Measurements from ENCODE around the gene FKBP6.
"Not testable (repeated sequence)": the region's sequence is repeated elsewhere in the genome, so short reads cannot be mapped to it uniquely, and the experiment has no call there.

FKBP6 gene

DNA sequence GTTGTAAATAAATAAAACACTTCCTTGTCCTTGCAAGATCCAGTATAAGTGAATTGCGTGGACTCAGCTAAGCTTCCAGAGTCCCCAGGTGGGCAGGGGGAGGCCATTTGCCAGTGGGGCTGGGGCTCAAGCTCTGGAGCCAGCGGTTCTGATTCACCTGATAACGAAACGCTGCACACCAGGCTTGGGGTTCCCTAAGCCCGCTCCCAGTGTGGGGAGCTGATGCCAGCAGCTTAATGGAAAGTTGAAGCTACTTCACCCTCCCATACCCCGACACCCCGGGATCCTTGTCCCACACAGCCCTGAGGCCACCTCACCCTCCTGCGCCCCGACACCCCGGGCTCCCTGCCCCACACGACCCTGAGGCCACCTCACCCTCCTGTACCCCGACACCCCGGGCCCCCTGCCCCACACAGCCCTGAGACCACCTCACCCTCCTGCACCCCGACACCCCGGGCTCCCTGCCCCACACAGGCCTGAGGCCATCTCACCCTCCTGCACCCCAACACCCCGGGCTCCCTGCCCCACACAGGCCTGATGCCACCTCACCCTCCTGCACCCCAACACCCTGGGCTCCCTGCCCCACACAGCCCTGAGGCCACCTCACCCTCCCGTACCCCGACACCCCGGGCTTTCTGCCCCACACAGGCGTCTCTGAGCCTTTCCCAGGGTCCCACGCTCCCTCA lies 30.8 kb downstream of the FKBP6 start:
- no peak for DNase-seq (ENCODE audit: low spot score)

DNA sequence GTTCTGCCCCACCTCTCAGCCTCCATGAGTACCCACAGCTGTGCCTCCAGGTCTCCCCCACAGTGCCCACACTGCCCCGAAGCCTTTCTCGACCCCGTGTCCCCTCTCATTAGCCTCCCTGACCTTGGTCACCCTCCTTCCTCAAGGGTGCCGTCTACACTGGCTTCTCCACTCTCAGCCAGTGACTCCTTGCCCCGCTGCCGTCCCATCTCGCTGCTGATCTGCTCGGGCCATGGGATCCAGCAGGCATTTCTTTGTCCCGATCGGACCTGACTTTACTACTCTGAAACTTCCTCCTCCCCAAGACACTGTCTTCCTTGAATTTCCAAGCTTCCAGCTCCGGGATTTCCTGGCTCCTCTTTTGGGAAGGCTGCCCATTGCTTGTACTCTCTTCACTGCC lies 31.3 kb downstream of the FKBP6 start:
- no peak for DNase-seq (ENCODE audit: low spot score)

DNA sequence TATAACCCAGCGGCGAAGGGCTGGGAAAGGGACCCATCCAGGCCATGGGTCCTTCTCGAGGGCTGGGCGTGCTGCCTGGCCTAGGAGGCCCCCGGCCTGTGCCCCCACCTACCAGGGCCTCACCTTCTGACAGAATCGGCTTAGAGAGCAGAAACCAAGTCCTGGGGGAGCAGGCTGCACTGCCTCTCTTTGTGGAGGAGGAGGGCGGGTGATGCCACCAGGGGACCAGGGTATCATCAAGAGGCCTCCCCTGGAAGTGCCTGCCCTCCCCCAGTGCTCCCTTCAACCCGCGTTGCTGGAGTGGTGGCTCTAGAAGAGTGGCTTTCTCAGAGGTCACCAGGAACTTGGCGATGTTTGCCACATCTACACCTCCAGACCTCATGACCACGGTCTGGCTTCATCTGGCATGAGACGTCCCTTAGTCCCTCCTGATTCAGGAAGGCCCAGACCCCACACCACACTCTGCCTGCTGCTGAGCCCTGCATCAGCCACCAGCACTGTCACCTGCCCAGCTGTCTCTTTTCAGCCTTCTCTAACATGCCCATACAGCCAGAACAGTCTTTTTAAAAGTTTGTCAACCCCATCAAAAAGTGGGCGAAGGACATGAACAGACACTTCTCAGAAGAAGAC lies 31.9 kb downstream of the FKBP6 start:
- DNase-seq (ENCODE audit: low spot score): no peak

DNA sequence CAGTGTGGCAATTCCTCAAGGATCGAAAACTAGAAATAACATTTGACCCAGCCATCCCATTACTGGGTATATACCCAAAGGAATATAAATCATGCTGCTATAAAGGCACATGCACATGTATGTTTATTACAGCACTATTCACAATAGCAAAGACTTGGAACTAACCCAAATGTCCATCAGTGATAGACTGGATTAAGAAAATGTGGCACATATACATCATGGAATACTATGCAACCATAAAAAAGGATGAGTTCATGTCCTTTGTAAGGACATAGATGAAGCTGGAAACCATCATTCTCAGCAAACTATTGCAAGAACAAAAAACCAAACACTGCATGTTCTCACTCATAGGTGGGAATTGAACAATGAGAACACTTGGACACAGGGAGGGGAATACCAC lies 32.6 kb downstream of the FKBP6 start:
- DNase-seq (ENCODE audit: low spot score): not testable (repeated sequence)

DNA sequence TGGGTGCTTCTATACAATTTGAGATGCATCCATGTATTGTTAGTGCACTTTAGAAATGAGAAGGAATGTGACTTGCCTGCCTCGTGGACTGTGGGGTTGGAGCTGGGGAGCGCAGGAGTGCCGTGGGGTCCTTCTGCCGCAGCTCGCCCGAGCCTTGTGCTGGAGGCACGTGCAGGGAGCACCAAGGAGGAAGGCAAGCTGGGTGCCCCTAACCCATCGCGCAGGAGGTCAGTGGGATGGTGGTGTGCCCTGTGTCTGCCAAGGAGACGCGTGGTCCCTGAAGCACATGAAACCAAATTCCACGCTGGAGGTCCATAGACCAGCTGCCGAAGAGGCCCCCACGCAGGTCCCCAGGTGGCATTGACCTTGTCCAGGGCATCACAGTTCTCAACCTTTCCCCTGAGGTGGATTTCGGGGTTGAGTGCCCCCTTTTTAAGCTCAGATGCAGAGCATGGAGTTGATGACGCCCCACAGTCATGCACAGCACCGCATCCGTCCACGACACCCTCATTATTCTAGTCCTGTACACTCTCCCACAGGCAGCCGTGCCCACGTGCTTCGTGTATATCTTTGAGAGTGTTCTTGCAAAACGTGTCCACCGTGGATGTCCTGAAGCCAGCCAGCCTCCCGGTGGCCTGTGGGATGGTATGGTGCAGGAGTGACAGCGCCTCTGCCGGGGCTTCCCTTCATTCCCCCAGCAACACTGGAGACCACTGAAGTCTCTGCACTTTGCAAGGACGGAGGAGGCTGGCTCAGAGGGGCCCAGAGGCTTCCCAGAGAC lies 35.5 kb downstream of the FKBP6 start:
- DNase-seq (ENCODE audit: low spot score): no peak

DNA sequence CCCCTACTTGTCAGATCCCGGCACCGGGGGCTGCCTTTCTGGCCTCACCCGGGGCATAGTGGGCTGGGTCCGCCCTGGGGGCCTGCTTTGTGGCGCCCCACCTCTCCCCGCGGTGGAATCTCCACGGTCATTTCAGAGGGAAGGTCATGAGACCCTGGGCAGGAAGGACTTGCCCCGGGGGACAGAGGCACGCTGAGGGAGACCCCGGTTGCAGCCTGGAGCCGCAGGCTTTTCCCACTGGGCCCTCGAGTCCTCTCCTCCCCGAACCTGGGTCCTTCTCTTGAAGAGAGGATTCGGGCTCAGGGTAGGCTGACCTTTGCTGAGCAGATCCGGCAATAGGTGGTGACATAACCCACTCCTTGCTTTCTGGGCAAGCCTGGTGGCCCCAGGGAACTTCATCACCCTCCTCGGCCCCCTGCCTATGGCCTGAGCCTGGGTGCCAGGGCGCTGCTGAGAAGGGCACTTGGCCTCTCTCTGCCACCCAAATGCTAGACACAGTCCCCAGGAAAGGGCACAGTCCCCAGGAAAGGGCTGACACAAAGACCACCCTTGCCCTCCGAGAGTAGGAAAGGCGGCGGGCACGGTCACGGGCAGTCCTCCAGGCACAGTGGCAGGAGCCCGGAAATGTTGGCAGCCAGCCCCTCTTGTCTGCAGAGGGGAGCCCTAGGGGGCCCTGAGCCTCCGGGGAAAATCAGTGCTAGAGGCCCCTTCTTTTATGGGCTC lies 36.2 kb downstream of the FKBP6 start:
- DNase-seq (ENCODE audit: low spot score): no peak

DNA sequence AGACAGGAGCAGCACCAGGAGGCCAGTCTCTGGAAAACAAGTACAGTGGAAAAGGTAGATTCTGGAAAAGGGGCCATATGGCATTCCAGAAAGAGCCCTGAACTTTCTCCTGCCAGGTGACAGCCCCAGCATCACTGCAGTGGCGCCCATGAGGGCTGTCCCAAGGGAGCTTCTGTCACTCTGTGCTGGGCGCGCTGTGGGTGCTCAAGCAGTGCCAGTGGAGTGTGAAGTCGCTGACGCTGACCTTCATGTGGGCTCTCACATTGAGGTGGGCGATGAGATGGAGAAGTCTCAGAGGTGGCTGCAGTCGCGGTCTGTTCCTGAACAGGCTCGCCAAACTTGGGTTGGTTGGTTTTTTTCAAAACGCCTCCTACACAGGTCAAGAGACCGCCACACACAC lies 38.2 kb downstream of the FKBP6 start:
- no peak for DNase-seq (ENCODE audit: low spot score)

DNA sequence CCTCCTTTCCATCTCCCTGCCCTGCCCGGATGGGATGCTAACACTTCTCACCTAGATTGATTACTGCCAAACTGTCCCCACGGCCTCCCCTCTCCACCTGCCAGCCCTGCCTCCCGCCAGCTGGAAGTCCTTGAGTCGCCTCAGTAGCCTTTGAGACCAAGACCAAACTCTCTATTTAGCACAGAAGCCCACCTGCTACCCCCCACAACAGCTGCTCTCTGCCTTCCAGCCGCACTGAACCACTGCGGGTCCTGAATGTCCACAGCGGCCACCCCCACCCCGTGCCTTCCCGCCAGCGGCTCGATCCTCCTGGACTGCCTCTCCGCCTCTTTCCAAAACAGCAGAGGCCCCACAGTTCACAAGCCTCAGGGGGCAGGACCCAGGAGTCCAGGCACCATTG lies 39.0 kb downstream of the FKBP6 start:
- no peak for DNase-seq (ENCODE audit: low spot score)

DNA sequence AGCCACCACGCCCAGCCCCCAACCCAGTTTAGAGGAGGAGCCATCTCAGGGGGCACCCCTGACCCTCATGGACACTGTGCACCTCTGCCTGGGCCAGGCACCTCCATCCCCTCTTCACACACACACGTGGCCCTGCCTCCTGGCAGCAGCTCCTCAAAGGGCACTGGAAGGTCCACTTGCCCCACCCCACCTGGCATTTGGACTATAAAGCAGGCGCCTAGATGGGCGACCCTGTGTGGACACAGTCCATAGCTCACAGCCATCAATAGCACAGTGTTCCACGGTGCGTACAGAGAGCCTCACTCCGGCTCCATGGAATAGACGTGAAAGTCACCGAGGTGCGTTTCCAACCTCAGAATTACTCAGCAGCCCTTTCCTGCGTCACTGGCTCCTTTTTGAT lies 41.0 kb downstream of the FKBP6 start:
- DNase-seq (ENCODE audit: low spot score): no peak

DNA sequence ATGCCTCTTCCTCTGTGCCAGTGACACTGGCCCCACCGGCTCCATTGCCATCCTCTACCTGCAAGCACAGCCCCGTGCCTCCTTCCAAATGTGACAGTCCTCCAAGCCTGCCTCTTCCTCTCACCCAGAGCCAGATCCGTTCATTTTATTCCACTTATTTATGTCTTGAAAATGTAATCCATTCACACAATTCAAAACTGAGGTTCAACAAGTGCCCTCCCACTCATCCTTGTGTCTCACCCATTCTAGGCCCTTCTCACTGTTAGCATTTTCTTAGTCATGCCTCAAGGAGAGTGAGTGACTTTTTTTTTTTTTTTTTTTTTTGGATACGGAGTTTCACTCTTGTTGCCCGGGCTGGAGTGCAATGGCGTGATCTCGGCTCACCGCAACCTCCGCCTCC lies 41.7 kb downstream of the FKBP6 start:
- DNase-seq (ENCODE audit: low spot score): no peak

DNA sequence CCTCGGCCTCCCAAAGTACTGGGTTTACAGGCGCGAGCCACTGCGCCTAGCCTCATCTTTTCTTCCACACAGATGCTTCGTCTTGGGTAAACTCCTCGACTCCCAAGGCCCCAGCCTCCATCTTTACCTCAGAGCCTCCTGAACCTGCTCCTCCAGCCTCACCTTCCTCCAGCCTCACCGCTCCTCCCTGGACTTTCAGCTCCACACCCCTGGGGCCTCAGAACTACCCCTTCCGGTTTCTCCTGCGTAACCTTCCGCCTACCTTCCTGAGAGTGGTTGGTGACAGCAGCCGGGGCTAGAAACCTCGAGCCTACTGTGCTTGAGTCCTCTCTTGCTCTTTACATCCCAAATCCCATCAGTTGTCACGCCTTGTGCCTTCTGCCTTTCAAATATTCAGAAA lies 45.8 kb downstream of the FKBP6 start:
- no peak for DNase-seq (ENCODE audit: low spot score)

DNA sequence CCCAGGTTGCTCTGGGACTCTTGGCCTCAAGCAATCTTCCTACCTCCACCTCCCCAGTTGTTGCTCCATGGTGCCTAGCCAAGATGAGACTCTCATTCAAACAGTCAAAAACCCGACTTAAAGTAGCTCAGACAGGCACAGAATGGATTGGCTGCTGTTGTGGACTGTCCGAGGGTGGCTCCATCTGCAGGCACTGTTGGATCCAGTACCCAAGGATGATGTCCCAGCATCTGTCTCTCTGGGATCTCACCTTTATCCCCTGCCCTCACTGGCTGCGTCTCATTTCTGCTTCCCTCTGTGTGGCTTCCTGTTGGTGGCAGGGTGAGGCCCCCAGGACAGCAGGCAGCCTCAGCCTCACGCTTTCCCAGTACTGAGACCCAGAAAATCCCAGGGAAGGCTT lies 48.3 kb downstream of the FKBP6 start:
- DNase-seq (ENCODE audit: low spot score): not testable (repeated sequence)

DNA sequence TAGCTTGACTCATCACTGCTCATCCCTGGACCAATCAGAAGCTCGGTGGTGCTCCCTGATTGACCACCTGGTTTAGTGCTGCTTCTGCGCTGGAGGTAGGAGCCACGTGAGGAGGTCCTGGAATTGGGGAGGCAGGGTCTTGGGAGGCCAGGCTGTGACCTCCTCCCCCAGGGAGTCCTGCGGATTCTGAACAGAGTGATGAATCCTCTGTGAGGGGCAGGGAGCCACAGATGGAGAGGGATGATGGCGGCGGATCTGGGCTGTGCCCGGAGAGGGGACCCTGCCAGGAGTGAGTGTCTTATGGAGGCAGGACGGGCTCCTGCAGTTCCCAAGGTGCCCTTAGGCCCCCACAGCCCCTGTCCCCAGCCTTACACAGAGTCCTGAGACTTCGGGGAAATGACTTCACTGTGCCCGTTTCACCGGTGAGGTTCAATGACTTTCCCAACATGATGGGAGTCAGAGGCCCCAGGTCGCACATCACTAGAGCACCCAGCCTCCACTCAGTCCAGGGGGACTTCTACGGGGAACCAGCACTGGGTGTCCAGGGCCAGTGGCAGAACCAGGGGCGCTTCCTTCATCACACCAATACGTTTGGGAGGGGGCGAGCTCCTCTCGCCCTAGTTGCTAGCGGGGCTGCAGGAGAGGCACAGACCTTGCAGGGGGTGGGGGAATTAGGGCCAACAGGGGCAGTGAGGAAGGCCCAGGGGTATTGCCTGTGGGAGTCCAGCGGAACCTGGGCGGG lies 48.9 kb downstream of the FKBP6 start:
- DNase-seq (ENCODE audit: low spot score): no peak

DNA sequence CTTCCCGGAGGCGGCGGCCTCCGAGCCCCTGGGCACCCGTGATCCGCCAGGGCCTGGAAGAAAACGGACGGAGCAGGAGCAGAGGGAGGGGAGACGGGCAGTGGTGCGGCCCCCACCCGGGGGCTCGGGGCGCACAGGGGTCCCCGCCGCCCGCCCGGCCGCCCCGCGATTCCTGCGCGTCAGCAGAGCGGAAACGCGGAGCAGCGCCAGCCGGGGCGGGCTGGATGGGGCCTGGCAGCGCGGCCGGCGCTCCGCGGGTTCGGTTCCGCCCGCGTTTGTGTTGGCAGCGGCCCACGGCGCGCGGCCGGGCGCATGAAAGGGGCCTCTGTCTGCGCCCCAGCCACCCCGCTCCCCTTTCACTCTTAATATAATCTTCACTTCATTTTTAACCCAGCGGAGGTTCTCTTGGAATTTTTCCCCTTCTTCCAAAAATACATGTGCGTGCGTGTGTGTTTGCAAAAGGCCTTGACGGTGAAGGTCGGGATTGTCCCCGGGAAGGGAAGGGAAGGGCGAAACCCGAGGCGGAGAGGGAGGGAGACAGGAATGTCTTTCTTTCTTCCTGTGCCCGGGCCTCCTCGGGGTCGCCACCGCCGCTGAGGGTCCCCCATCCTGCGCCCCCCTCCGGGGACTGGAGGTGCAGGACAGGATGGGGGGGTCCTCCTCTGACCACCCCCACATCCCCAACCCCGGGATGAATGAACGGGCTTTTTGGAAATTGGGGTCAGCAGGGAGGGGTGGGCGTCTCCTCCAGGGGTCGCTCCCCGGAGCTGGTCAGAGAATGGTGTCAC lies 49.6 kb downstream of the FKBP6 start:
- DNase-seq (ENCODE audit: low spot score): not testable (repeated sequence)

DNA sequence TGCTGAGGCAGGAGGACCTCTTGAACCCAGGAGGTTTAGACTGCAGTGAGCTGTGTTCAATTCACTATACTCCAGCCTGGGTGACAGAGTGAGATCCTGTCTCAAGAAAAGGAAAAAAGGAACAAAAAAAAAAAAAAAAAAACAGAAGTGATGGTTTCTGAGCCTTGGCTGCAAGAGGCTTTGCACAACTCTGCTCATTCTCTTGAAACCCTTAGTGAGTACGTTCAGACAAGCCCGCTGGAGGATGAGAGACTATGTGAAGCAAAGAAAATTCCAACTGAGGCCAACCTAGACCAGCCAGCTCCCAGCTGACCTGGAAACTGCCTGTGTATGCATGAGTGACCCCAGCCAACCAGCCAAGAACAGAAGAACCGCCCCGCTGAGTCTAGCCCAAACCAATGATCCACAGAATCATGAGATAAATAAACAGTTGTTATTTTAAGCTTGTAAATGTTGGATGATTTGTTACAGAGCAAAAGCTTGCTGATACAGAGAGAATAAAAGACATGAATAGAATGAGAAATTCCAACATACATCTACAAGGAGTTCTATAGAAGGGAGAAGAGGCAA lies 55.1 kb downstream of the FKBP6 start:
- no peak for DNase-seq (ENCODE audit: low spot score)

DNA sequence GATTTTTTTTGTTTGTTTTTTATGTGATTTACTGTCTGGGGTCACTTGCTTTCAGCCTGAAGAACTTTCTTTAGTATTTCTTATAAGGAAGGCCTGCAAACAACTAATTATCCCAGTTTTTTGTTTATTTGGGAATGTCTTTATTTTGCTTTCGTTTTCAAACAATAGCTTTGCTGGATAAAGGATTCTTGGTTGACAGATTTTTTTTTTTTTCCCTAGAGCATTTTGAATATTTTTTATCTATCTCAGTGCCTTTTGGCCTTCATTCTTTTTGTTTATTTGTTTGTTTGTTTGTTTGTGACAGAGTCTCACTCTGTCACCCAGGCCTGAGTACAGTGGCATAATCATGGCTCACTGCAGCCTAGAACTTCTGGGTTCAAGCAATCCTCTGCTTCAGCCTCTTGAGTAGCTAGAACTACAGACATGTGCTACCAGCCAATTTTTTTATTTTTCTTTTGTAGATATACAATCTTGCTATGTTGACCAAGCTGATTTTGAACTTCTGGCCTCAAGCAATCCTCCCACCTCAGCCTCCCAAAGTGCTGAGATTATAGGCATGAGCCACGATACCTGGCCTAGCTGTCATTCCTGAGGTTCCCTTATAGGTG lies 59.4 kb downstream of the FKBP6 start:
- DNase-seq (ENCODE audit: low spot score): no peak

DNA sequence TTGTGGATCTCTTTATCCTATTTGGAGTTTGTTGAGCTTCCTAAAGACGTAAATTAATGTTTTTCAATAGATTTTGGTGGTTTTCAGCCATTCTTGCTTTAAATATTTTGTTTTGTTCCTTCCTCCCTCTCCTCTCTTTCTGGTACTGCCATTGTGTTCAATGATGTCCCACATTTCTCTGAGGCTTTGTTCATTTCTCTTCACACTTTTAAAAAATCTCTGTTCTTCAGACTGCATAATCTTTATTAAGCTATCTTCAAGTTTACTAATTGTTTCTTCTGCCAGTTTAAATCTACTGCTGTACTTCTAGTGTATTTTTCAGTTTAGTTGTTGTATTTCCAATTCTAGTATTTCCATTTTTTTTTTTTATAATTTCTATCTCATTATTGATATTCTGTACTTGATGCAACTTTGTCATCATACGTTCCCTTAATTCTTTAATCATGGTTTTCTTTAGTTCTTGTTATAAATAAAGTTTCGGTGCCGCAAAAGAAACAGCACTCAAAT lies 60.0 kb downstream of the FKBP6 start:
- DNase-seq (ENCODE audit: low spot score): no peak

DNA sequence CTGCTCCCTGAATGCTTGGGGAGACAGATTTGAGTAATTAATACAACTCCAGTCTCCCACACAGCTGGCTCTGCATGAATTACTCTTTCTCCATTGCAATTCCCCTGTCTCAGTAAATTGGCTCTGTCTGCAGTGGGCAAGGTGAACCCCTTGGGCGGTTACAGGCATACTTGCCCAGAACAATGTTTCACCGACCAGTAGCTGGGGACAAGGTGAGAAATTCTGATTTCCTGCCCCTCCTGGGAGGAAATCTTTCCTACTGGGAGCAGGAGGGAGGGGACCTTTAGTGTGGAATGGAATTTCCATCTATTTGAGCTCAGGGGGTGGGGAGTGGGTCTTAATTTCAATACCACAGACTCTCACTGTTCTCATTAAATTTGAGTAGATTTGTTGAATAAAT lies 63.4 kb downstream of the FKBP6 start:
- no peak for DNase-seq (ENCODE audit: low spot score)

DNA sequence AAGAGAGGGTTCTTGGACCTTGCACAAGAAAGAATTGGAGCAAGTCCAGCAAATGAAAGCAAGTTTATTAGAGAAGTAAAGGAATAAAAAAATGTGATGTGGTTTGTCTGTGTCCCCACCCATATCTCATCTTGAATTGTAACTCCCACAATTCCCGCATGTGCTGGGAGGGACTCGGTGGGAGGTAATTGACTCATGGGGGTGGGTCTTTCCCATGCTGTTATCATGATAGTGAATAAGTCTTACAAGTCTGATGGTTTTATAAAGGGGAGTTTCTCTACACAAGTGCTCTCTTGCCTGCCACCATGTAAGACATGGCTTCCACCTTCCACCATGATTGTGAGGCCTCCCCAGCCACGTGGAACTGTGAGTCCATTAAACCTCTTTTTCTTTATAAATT lies 66.5 kb downstream of the FKBP6 start:
- no peak for DNase-seq (ENCODE audit: low spot score)
